Measurements from ENCODE around the gene GUK1.

Gene GUK1

DNA sequence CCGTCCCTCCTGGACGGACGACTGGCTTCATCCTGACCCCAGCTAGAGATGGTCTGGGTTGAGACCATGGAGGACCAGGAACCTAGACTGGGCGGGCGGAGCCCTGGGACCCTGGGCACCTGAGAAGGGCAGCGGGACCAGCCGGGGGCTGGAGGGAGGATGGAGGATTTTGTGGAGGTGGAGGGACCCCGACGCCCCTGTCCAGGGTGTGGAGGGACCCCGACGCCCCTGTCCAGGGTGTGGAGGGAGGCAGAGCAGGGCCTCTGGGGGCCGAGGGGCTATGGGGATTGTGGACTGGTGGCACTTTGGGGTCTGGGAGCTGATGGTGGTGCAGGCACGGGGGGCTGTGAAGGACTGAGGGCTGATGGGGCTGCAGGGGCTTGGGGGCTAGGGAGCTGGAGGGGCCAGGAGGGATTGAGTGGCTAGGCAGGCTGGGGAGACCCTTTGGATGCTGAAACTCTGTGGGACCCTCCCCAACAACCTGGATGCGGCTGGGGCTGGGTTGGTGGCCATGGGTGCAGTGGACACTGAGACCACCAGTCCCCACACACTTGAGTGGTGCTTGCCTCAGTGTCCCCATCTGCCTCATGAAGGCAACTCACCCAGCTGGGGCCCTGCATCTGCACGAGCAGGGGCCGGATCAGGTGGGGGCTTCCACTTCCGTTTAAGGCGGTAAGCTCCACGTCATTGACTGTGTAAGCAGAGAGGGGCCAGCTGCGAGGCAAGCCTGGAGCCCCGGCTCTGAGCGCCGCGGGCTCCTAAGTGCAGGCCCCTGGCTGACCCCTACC is 17.1 kb downstream of the GUK1 start:
- TF ChIP-seq EGR1 (IDR thresholded peaks at IDR 0.05) (no peak), USF1 (IDR thresholded peaks at IDR 0.05) (no peak), FOXM1 (IDR thresholded peaks at IDR 0.05; ENCODE audit: borderline replicate concordance, low read depth) (no peak), CEBPB (IDR thresholded peaks at IDR 0.05) (no peak), TAF1 (IDR thresholded peaks at IDR 0.05; ENCODE audit: low read depth) (no peak), CREB1 (IDR thresholded peaks at IDR 0.05; ENCODE audit: low read depth) (no peak), YY1 (IDR thresholded peaks at IDR 0.05; ENCODE audit: low read depth) (no peak), TEAD4 (IDR thresholded peaks at IDR 0.05) (no peak), TCF12 (IDR thresholded peaks at IDR 0.05; ENCODE audit: low read depth) (no peak), NFIC (IDR thresholded peaks at IDR 0.05) (no peak), EP300 (IDR thresholded peaks at IDR 0.05; ENCODE audit: borderline replicate concordance) (no peak), RAD21 (IDR thresholded peaks at IDR 0.05; ENCODE audit: low read depth) (no peak), REST (IDR thresholded peaks at IDR 0.05; ENCODE audit: low read depth) (no peak)
- TF ChIP-seq, protein P1, sequence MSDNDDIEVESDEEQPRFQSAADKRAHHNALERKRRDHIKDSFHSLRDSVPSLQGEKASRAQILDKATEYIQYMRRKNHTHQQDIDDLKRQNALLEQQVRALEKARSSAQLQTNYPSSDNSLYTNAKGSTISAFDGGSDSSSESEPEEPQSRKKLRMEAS (IDR thresholded peaks at IDR 0.05), result no peak

GRCh38 chr1:228157729-228158126 is 17.6 kb downstream of the GUK1 start:
- TF ChIP-seq FOXM1 (IDR thresholded peaks at IDR 0.05; ENCODE audit: borderline replicate concordance, low read depth) (no peak), TEAD4 (IDR thresholded peaks at IDR 0.05) (no peak), ZBTB7A (IDR thresholded peaks at IDR 0.05; ENCODE audit: low read depth) (no peak), YY1 (IDR thresholded peaks at IDR 0.05; ENCODE audit: low read depth) (no peak), CEBPB (IDR thresholded peaks at IDR 0.05) (no peak), TCF12 (IDR thresholded peaks at IDR 0.05; ENCODE audit: low read depth) (no peak), RAD21 (IDR thresholded peaks at IDR 0.05; ENCODE audit: low read depth) (no peak), TAF1 (IDR thresholded peaks at IDR 0.05; ENCODE audit: low read depth) (no peak), CREB1 (IDR thresholded peaks at IDR 0.05; ENCODE audit: low read depth) (no peak), NFIC (IDR thresholded peaks at IDR 0.05) (no peak), EP300 (IDR thresholded peaks at IDR 0.05; ENCODE audit: borderline replicate concordance) (no peak), USF1 (IDR thresholded peaks at IDR 0.05) (no peak), REST (IDR thresholded peaks at IDR 0.05; ENCODE audit: low read depth) (no peak), EGR1 (IDR thresholded peaks at IDR 0.05) (no peak)
- TF ChIP-seq, protein P1 (IDR thresholded peaks at IDR 0.05), result no peak

DNA sequence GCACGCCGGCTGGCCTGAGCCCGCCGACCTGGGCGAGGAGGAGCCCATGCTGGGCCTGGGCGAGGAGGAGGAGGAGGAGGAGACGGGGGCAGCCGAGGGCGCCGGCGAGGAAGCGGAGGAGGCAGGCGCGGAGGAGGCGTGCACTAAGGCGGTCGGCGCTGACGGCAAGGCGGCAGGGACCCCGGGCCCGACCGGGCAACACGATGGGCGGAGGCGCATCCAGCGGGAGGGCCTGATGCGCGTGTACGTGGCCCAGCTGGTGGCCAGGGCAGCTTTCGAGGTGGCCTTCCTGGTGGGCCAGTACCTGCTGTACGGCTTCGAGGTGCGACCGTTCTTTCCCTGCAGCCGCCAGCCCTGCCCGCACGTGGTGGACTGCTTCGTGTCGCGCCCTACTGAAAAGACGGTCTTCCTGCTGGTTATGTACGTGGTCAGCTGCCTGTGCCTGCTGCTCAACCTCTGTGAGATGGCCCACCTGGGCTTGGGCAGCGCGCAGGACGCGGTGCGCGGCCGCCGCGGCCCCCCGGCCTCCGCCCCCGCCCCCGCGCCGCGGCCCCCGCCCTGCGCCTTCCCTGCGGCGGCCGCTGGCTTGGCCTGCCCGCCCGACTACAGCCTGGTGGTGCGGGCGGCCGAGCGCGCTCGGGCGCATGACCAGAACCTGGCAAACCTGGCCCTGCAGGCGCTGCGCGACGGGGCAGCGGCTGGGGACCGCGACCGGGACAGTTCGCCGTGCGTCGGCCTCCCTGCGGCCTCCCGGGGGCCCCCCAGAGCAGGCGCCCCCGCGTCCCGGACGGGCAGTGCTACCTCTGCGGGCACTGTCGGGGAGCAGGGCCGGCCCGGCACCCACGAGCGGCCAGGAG is 18.3 kb downstream of the GUK1 start:
- TF ChIP-seq TCF12 (IDR thresholded peaks at IDR 0.05; ENCODE audit: low read depth) (no peak), TAF1 (IDR thresholded peaks at IDR 0.05; ENCODE audit: low read depth) (no peak), EP300 (IDR thresholded peaks at IDR 0.05; ENCODE audit: borderline replicate concordance) (no peak), RAD21 (IDR thresholded peaks at IDR 0.05; ENCODE audit: low read depth) (no peak), FOXM1 (IDR thresholded peaks at IDR 0.05; ENCODE audit: borderline replicate concordance, low read depth) (no peak), ZBTB7A (IDR thresholded peaks at IDR 0.05; ENCODE audit: low read depth) (no peak), CREB1 (IDR thresholded peaks at IDR 0.05; ENCODE audit: low read depth) (no peak), NFIC (IDR thresholded peaks at IDR 0.05) (no peak), REST (IDR thresholded peaks at IDR 0.05; ENCODE audit: low read depth) (no peak), CEBPB (IDR thresholded peaks at IDR 0.05) (no peak), TEAD4 (IDR thresholded peaks at IDR 0.05) (no peak), YY1 (IDR thresholded peaks at IDR 0.05; ENCODE audit: low read depth) (no peak), USF1 (IDR thresholded peaks at IDR 0.05) (no peak), EGR1 (IDR thresholded peaks at IDR 0.05) (no peak)
- TF ChIP-seq, protein P1 (IDR thresholded peaks at IDR 0.05), result no peak
